Stimulated activated naive CD8-positive, alpha-beta T cell treated with anti-CD3 and anti-CD28 coated beads, Interleukin-15, amount 100 ng/mL, for 72 hours (primary cell): ENCODE data around the gene LNX2.

Experiments used
- ATAC-seq: fragments of 150-1000 bp; cut with Tn5 transposase; 2 replicates; pipeline ENCODE4 v1.10.0; 2021; ENCODE audit warnings: mild to moderate bottlenecking, moderate library complexity
- DNase-seq, 2 donors: peaks; one replicate each; pipeline ENCODE4 v3.0.0; 2021 to 2022
- H3K27ac Mint-ChIP-seq, 2 donors: one replicate each; pipeline ENCODE4 v1.8.0; 2022; ENCODE audit warnings: mild to moderate bottlenecking in 2 of 2, mixed read lengths in 2 of 2, moderate library complexity in 2 of 2
- H3K27me3 Mint-ChIP-seq: one replicate; pipeline ENCODE4 v1.8.0; 2022; ENCODE audit warnings: mixed read lengths
- H3K4me1 Mint-ChIP-seq: one replicate; pipeline ENCODE4 v1.8.0; 2022; ENCODE audit warnings: mild to moderate bottlenecking, mixed read lengths
- H3K4me3 Mint-ChIP-seq, 2 donors: one replicate each; pipeline ENCODE4 v1.8.0; 2022; ENCODE audit warnings: mild to moderate bottlenecking in 2 of 2, mixed read lengths in 2 of 2, moderate library complexity in 1 of 2
- H3K9me3 Mint-ChIP-seq, 2 donors: one replicate each; pipeline ENCODE4 v1.8.0; 2022; ENCODE audit warnings: mixed read lengths in 2 of 2

The LNX2 gene

GRCh38 chr13:27620377-27621115, at the start of gene LNX2:
Gene LNX2, minus strand, starts transcription at chr13:27620529. Its CDS starts 38,826 bp downstream, at chr13:27581703.
- no peaks in the 10 kb centered on the region for H3K9me3 Mint-ChIP-seq
- H3K27ac Mint-ChIP-seq: peak within 1 kb of the TSS; percentile 94 to 98
- peaks cover 56% of the 10 kb centered on the region for H3K4me1 Mint-ChIP-seq
- H3K4me3 Mint-ChIP-seq: peak within 1 kb of the TSS; percentile 86 to 89
- peak; percentile 93 for ATAC-seq
- DNase-seq: peak; percentile 96 to 98
- H3K27me3 Mint-ChIP-seq: no peaks in the 10 kb centered on the region

GRCh38 chr13:27667946-27668345, 47.6 kb upstream of the LNX2 start:
- ATAC-seq (no peak), DNase-seq (no peak)
- no peaks in the 10 kb centered on the region for H3K4me1 Mint-ChIP-seq
- H3K27me3 Mint-ChIP-seq: no peaks in the 10 kb centered on the region
- H3K4me3 Mint-ChIP-seq: no peak overlapping the region
- H3K9me3 Mint-ChIP-seq: no peaks in the 10 kb centered on the region
- H3K27ac Mint-ChIP-seq: no peak overlapping the region

GRCh38 chr13:27666951-27667350, 46.6 kb upstream of the LNX2 start:
- no peak overlapping the region for H3K27ac Mint-ChIP-seq
- H3K27me3 Mint-ChIP-seq: no peaks in the 10 kb centered on the region
- no peaks in the 10 kb centered on the region for H3K4me1 Mint-ChIP-seq
- no peak overlapping the region for H3K4me3 Mint-ChIP-seq
- DNase-seq: no peak
- H3K9me3 Mint-ChIP-seq: no peaks in the 10 kb centered on the region
- ATAC-seq: no peak

- Mint-ChIP-seq H3K4me1 (peaks cover 8% of the 10 kb centered on the region), H3K9me3 (no peaks in the 10 kb centered on the region), H3K27ac (peak overlapping the region in 1 of 2 donors; percentile 54), H3K4me3 (no peak overlapping the region), H3K27me3 (no peaks in the 10 kb centered on the region)
- DNase-seq: no peak
- ATAC-seq: no peak
These were observed 45.4 kb upstream of the LNX2 start for GRCh38 chr13:27665761-27666160.

- DNase-seq: no peak
- Mint-ChIP-seq H3K4me1 (peaks cover 12% of the 10 kb centered on the region), H3K27ac (peak overlapping the region in 1 of 2 donors; percentile 54), H3K4me3 (no peak overlapping the region), H3K9me3 (no peaks in the 10 kb centered on the region), H3K27me3 (no peaks in the 10 kb centered on the region)
- no peak for ATAC-seq
These were observed 45.0 kb upstream of the LNX2 start for GRCh38 chr13:27665333-27665732.

- ATAC-seq (no peak), DNase-seq (no peak)
- H3K27ac Mint-ChIP-seq: no peak overlapping the region
- no peaks in the 10 kb centered on the region for H3K27me3 Mint-ChIP-seq
- H3K9me3 Mint-ChIP-seq: no peaks in the 10 kb centered on the region
- no peak overlapping the region for H3K4me3 Mint-ChIP-seq
- H3K4me1 Mint-ChIP-seq: peaks cover 12% of the 10 kb centered on the region
These were observed 43.6 kb upstream of the LNX2 start for GRCh38 chr13:27663947-27664346.

- H3K27me3 Mint-ChIP-seq: no peaks in the 10 kb centered on the region
- peaks cover 12% of the 10 kb centered on the region for H3K4me1 Mint-ChIP-seq
- no peak overlapping the region for H3K4me3 Mint-ChIP-seq
- no peak overlapping the region for H3K27ac Mint-ChIP-seq
- no peaks in the 10 kb centered on the region for H3K9me3 Mint-ChIP-seq
- ATAC-seq (no peak), DNase-seq (no peak)
These were observed 42.6 kb upstream of the LNX2 start for GRCh38 chr13:27662738-27663470.

- Mint-ChIP-seq H3K4me3 (no peak overlapping the region), H3K9me3 (no peaks in the 10 kb centered on the region), H3K27me3 (no peaks in the 10 kb centered on the region), H3K27ac (no peak overlapping the region), H3K4me1 (peaks cover 12% of the 10 kb centered on the region)
- ATAC-seq: no peak
- no peak for DNase-seq
These were observed 40.7 kb upstream of the LNX2 start for GRCh38 chr13:27661017-27661416.

GRCh38 chr13:27660511-27660910, 40.2 kb upstream of the LNX2 start:
- H3K9me3 Mint-ChIP-seq: no peaks in the 10 kb centered on the region
- DNase-seq: no peak
- ATAC-seq: no peak
- H3K4me1 Mint-ChIP-seq: peaks cover 12% of the 10 kb centered on the region
- no peaks in the 10 kb centered on the region for H3K27me3 Mint-ChIP-seq
- H3K27ac Mint-ChIP-seq: no peak overlapping the region
- H3K4me3 Mint-ChIP-seq: no peak overlapping the region

GRCh38 chr13:27659145-27659865, 39.0 kb upstream of the LNX2 start:
- H3K9me3 Mint-ChIP-seq: no peaks in the 10 kb centered on the region
- DNase-seq: no peak
- H3K4me3 Mint-ChIP-seq: no peak overlapping the region
- no peak for ATAC-seq
- no peak overlapping the region for H3K27ac Mint-ChIP-seq
- peaks cover 12% of the 10 kb centered on the region for H3K4me1 Mint-ChIP-seq
- no peaks in the 10 kb centered on the region for H3K27me3 Mint-ChIP-seq

GRCh38 chr13:27658546-27658945, 38.2 kb upstream of the LNX2 start:
- ATAC-seq (no peak), DNase-seq (no peak)
- Mint-ChIP-seq H3K27ac (no peak overlapping the region), H3K9me3 (no peaks in the 10 kb centered on the region), H3K4me3 (no peak overlapping the region), H3K27me3 (no peaks in the 10 kb centered on the region), H3K4me1 (peaks cover 12% of the 10 kb centered on the region)

GRCh38 chr13:27657724-27658123, 37.4 kb upstream of the LNX2 start:
- no peak for ATAC-seq
- no peaks in the 10 kb centered on the region for H3K27me3 Mint-ChIP-seq
- no peak for DNase-seq
- no peak overlapping the region for H3K27ac Mint-ChIP-seq
- H3K9me3 Mint-ChIP-seq: no peaks in the 10 kb centered on the region
- H3K4me1 Mint-ChIP-seq: peaks cover 12% of the 10 kb centered on the region
- H3K4me3 Mint-ChIP-seq: no peak overlapping the region

- DNase-seq: no peak
- H3K4me1 Mint-ChIP-seq: no peaks in the 10 kb centered on the region
- H3K9me3 Mint-ChIP-seq: peaks cover 8% of the 10 kb centered on the region in 2 donors
- no peak overlapping the region for H3K4me3 Mint-ChIP-seq
- no peak overlapping the region for H3K27ac Mint-ChIP-seq
- ATAC-seq: no peak
- H3K27me3 Mint-ChIP-seq: no peaks in the 10 kb centered on the region
These were observed 34.5 kb upstream of the LNX2 start for GRCh38 chr13:27654816-27655215.

- Mint-ChIP-seq H3K4me3 (no peak overlapping the region), H3K4me1 (no peaks in the 10 kb centered on the region), H3K9me3 (peaks cover 11 to 12% of the 10 kb centered on the region in 2 donors), H3K27ac (no peak overlapping the region), H3K27me3 (no peaks in the 10 kb centered on the region)
- ATAC-seq: no peak
- DNase-seq: no peak
These were observed 33.7 kb upstream of the LNX2 start for GRCh38 chr13:27654059-27654458.

GRCh38 chr13:27650312-27650711, 30.0 kb upstream of the LNX2 start:
- ATAC-seq (no peak), DNase-seq (no peak)
- Mint-ChIP-seq H3K4me1 (peaks cover 7% of the 10 kb centered on the region), H3K9me3 (peaks cover 11 to 12% of the 10 kb centered on the region in 2 donors), H3K4me3 (no peak overlapping the region), H3K27ac (no peak overlapping the region), H3K27me3 (no peaks in the 10 kb centered on the region)

GRCh38 chr13:27644302-27644701, 24.0 kb upstream of the LNX2 start:
- Mint-ChIP-seq H3K27me3 (no peaks in the 10 kb centered on the region), H3K4me1 (peaks cover 33% of the 10 kb centered on the region), H3K4me3 (no peak overlapping the region), H3K9me3 (no peaks in the 10 kb centered on the region), H3K27ac (no peak overlapping the region)
- no peak for DNase-seq
- no peak for ATAC-seq
